Calu3 (cell line): ENCODE measurements around the gene B4GALNT2. TPM values are rescaled to one million over a fixed set of nuclear protein-coding genes. Genes with fewer than 3 reads are reported as not detected.
A peak's percentile ranks its signal among the peaks of the same experiment; 100 is the strongest.
"Not testable (repeated sequence)": the region's sequence is repeated elsewhere in the genome, so short reads cannot be mapped to it uniquely, and the experiment has no call there.

Experiments
- BruUV-seq: library from RNA; stranded (reverse); fragments of 400-500 nt; replicated peaks from 2 replicates; lab custom pipeline; 2021; lab: Mats Ljungman, UMichigan
- CTCF ChIA-PET: fragments of 300-600 bp; sonication (Branson Sonifier 250); formaldehyde crosslinking; loops from one replicate; lab custom pipeline; 2022; ENCODE audit warnings: antibody characterized with exemption; lab: Charles Lee
- DNase-seq: peaks from one replicate; pipeline ENCODE4 v3.0.0; 2022
- H3K27ac Mint-ChIP-seq: one replicate; pipeline ENCODE4 v1.8.0; 2022; ENCODE audit warnings: mixed read lengths; ENCODE audit not compliant: unreplicated experiment
- H3K27me3 Mint-ChIP-seq: one replicate; pipeline ENCODE4 v1.8.0; 2022; ENCODE audit warnings: mixed read lengths; ENCODE audit not compliant: unreplicated experiment
- H3K36me3 Mint-ChIP-seq: one replicate; pipeline ENCODE4 v1.8.0; 2022; ENCODE audit warnings: mild to moderate bottlenecking, moderate library complexity, mixed read lengths; ENCODE audit not compliant: insufficient read depth, unreplicated experiment
- H3K4me1 Mint-ChIP-seq: one replicate; pipeline ENCODE4 v1.8.0; 2022; ENCODE audit warnings: mild to moderate bottlenecking, low read depth, mixed read lengths; ENCODE audit not compliant: unreplicated experiment
- H3K4me3 Mint-ChIP-seq: one replicate; pipeline ENCODE4 v1.8.0; 2022; ENCODE audit warnings: mild to moderate bottlenecking, low read depth, moderate library complexity, mixed read lengths; ENCODE audit not compliant: unreplicated experiment
- H3K9me3 Mint-ChIP-seq: one replicate; pipeline ENCODE4 v1.8.0; 2022; ENCODE audit warnings: low read depth, mixed read lengths; ENCODE audit not compliant: unreplicated experiment
- CTCF ChIP-seq: fragments of 200-600 bp; IDR thresholded peaks from one replicate; pipeline ENCODE4 v1.8.0; 2022; ENCODE audit warnings: antibody characterized with exemption; ENCODE audit not compliant: unreplicated experiment
- intact Hi-C: fragments of 100-400 bp; cut with micrococcal nuclease; formaldehyde crosslinking; loops from one replicate; pipeline ENCODE4 v1.10.0; 2022; ENCODE audit not compliant: unreplicated experiment
- total RNA-seq: library from RNA; stranded (reverse); gene quantifications from 2 replicates; pipeline ENCODE4 v1.2.3, GENCODE V29; 2022

The B4GALNT2 gene
- total RNA-seq, 1 experiment from 2014 or later = 1.3 TPM

GRCh38 chr17:49168706-49169105 is 36.1 kb downstream of the B4GALNT2 start:
- no peaks in the 10 kb centered on the region for H3K36me3 Mint-ChIP-seq
- no peaks in the 10 kb centered on the region for H3K9me3 Mint-ChIP-seq

DNA sequence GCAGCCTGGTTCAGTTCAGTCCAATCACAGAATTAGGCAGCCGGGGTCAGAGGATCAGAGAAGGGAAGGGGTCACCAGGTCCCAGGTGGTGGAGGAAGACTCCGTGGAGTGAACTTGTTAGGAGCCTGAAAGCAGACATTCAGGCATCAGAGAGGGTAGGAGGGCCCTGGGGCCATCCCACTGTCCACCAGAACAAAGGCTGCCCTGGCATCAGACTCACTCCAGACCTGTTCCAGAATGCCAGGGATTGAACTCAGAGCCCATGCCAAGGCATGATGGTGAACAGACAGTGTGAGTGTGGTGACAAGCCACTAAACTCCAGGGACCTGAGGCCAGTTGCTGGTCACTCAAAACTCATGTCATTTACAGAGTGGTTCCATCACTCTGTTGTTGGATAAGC is 37.6 kb downstream of the B4GALNT2 start:
- H3K4me1 Mint-ChIP-seq = no peaks in the 10 kb centered on the region
- no TSS peak for BruUV-seq
- no peak overlapping the region for H3K27ac Mint-ChIP-seq
- no peak for DNase-seq
- no peak for TF ChIP-seq CTCF
- no peaks in the 10 kb centered on the region for H3K36me3 Mint-ChIP-seq
- H3K9me3 Mint-ChIP-seq = no peaks in the 10 kb centered on the region
- CTCF ChIA-PET = no interaction called here
- intact Hi-C loops = no loop called here
- H3K27me3 Mint-ChIP-seq = peaks cover 100% of the 10 kb centered on the region
- no peak overlapping the region for H3K4me3 Mint-ChIP-seq

More at GRCh38 chr17:49168706-49169105, 36.1 kb downstream of the B4GALNT2 start:
- no peak for TF ChIP-seq CTCF
- no peaks in the 10 kb centered on the region for H3K4me1 Mint-ChIP-seq
- H3K4me3 Mint-ChIP-seq = no peak overlapping the region
- BruUV-seq = no TSS peak
- intact Hi-C loops = no loop called here
- CTCF ChIA-PET = interaction anchor here (0.8 kb wide), 1 partner anchor 9 kb away, joined by 6 read pairs; no protein-coding TSS in a partner anchor
- no peak overlapping the region for H3K27ac Mint-ChIP-seq
- H3K27me3 Mint-ChIP-seq = peaks cover 93% of the 10 kb centered on the region
- no peak for DNase-seq

DNA sequence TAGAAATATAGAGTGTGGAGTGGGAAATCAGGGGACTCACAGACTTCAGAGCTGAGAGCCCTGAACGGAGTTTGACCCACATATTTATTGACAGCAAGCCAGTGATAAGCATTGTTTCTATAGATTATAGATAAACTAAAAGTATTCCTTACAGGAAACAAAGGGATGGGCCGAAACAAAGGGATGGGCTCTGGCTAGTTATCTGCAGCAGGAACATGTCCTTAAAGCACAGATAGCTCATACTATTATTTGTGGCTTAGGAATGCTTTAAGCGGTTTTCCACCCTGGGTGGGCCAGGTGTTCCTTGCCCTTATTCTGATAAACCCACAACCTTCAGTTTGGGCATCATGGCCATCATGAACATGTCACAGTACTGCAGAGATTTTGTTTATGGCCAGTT is 38.1 kb downstream of the B4GALNT2 start:
- DNase-seq, CTCF ChIA-PET, H3K27ac Mint-ChIP-seq, BruUV-seq, H3K36me3 Mint-ChIP-seq, H3K9me3 Mint-ChIP-seq, H3K4me3 Mint-ChIP-seq, H3K4me1 Mint-ChIP-seq, intact Hi-C loops: not testable (repeated sequence)
- peaks cover 100% of the 10 kb centered on the region for H3K27me3 Mint-ChIP-seq

DNA sequence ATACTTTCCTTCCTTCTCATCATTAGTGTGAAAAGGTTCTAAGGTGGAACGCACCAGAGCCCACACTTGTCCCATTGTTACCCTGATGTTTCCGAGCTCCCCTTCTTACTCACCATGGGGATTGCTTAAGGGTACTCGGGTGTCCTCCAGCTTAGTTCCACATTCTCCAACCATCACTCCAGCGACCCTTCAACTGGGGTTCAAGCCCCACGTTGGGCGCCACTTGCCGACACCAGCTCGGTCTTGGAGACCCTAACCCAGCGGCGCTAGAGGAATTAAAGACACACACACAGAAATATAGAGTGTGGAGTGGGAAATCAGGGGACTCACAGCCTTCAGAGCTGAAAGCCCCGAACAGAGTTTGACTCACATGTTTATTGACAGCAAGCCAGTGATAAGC is 43.4 kb downstream of the B4GALNT2 start:
- DNase-seq, H3K36me3 Mint-ChIP-seq, H3K9me3 Mint-ChIP-seq, H3K4me3 Mint-ChIP-seq, H3K4me1 Mint-ChIP-seq, H3K27ac Mint-ChIP-seq, BruUV-seq, intact Hi-C loops: not testable (repeated sequence)
- CTCF ChIA-PET = interaction anchor here (0.8 kb wide), 1 partner anchor 18 kb away, joined by 6 read pairs; no protein-coding TSS in a partner anchor
- H3K27me3 Mint-ChIP-seq = peaks cover 55% of the 10 kb centered on the region

GRCh38 chr17:49180303-49180702 is 47.7 kb downstream of the B4GALNT2 start:
- CTCF ChIA-PET = interaction anchor here (0.6 to 1.9 kb wide), 8 partner anchors 10 to 110 kb away, joined by 3 to 9 read pairs (median 4); no protein-coding TSS in a partner anchor

More at GRCh38 chr17:49180303-49180702, 47.7 kb downstream of the B4GALNT2 start:
- Mint-ChIP-seq H3K27ac (no peak overlapping the region), H3K4me1 (no peaks in the 10 kb centered on the region), H3K27me3 (peaks cover 21% of the 10 kb centered on the region), H3K36me3 (no peaks in the 10 kb centered on the region), H3K4me3 (no peak overlapping the region), H3K9me3 (peaks cover 10% of the 10 kb centered on the region)
- peak; percentile 76 for DNase-seq
- intact Hi-C loops = no loop called here
- peak; percentile 86 for TF ChIP-seq CTCF
- no TSS peak for BruUV-seq
